GM12891 (cell line): ENCODE results near the gene IMMP2L.
"Not testable (repeated sequence)": the region's sequence is repeated elsewhere in the genome, so short reads cannot be mapped to it uniquely, and the experiment has no call there.

Experiments
- DNase-seq: peaks from one replicate; pipeline ENCODE4 v3.0.0; 2011; ENCODE audit warnings: low spot score; ENCODE audit not compliant: insufficient read length
- FAIRE-seq: peaks from 2 replicates; lab custom pipeline; 2011; peaks lifted over from hg19 to GRCh38; lab: Jason Lieb, UNC
- PAX5 ChIP-seq: IDR thresholded peaks from 2 replicates; pipeline ENCODE4 v1.6.1; 2011; ENCODE audit warnings: low read length, moderate library complexity, mild to moderate bottlenecking; ENCODE audit not compliant: insufficient read depth, severe bottlenecking
- POLR2A ChIP-seq: IDR thresholded peaks from 2 replicates; pipeline ENCODE4 v1.6.1; 2011; ENCODE audit warnings: low read depth, low read length, control low read depth
- POLR2AphosphoS5 ChIP-seq: IDR thresholded peaks from 2 replicates; pipeline ENCODE4 v1.6.1; 2011; ENCODE audit warnings: low read depth, low read length, control low read depth
- POU2F2 ChIP-seq: IDR thresholded peaks from 2 replicates; pipeline ENCODE4 v1.6.1; 2011; ENCODE audit warnings: low read depth, mild to moderate bottlenecking, control low read depth, low read length, moderate library complexity
- SPI1 ChIP-seq: IDR thresholded peaks from 2 replicates; pipeline ENCODE4 v1.6.1; 2011; ENCODE audit warnings: low read depth, low read length, control low read depth
- TAF1 ChIP-seq: IDR thresholded peaks from 2 replicates; pipeline ENCODE4 v1.6.1; 2011; ENCODE audit warnings: low read depth, low read length, control low read depth

The IMMP2L gene

DNA sequence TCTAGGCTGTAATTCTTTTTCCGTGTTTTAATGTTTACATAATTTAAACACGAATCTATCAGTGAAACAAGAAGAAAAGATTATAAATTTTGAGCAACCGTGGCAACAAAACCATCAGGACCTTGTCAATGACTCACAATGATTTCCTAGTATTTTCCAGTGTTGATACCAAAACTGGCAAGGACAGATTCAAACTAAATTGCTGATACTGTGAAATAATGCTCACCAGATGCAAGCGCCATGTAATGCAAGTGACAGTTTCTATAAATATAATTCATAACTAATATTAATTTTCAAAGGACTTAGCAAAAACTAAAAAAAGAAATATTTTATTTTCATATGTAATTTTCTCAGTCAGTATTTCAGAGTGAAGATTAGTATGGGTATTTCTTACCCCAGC is 267.8 kb downstream of the IMMP2L start:
- FAIRE-seq, result no peak
- TF ChIP-seq POLR2AphosphoS5, result no peak
- TF ChIP-seq TAF1, result no peak
- no peak for TF ChIP-seq SPI1
- no peak for TF ChIP-seq PAX5
- TF ChIP-seq POU2F2, result no peak
- no peak for TF ChIP-seq POLR2A

GRCh38 chr7:111292026-111292470 is 270.2 kb downstream of the IMMP2L start:
- FAIRE-seq (no peak), DNase-seq (no peak)
- TF ChIP-seq PAX5, result no peak
- no peak for TF ChIP-seq SPI1
- TF ChIP-seq POLR2AphosphoS5, result no peak
- TF ChIP-seq TAF1, result no peak
- TF ChIP-seq POU2F2, result no peak
- TF ChIP-seq POLR2A, result no peak

More for the DNA sequence above, 267.8 kb downstream of the IMMP2L start:
- DNase-seq, result no peak

GRCh38 chr7:111290982-111291381 is 271.3 kb downstream of the IMMP2L start:
- TF ChIP-seq POU2F2, result no peak
- no peak for TF ChIP-seq SPI1
- no peak for TF ChIP-seq POLR2AphosphoS5
- no peak for FAIRE-seq
- DNase-seq, result no peak

GRCh38 chr7:111290419-111290818 is 271.9 kb downstream of the IMMP2L start:
- TF ChIP-seq SPI1 (0 out of 2 replicates have a peak, but pooled peaks have one; percentile 4), POLR2A (no peak), PAX5 (no peak), POLR2AphosphoS5 (no peak)
- FAIRE-seq (no peak), DNase-seq (no peak)

GRCh38 chr7:111288441-111288840 is 273.9 kb downstream of the IMMP2L start:
- FAIRE-seq, DNase-seq: not testable (repeated sequence)

- TF ChIP-seq POU2F2 (no peak), TAF1 (no peak), SPI1 (no peak), POLR2A (no peak), POLR2AphosphoS5 (no peak), PAX5 (no peak)
- DNase-seq (no peak), FAIRE-seq (no peak)
These were observed 279.7 kb downstream of the IMMP2L start for GRCh38 chr7:111282626-111283025.

- no peak for FAIRE-seq
These were observed 287.4 kb downstream of the IMMP2L start for GRCh38 chr7:111274857-111275256.

DNA sequence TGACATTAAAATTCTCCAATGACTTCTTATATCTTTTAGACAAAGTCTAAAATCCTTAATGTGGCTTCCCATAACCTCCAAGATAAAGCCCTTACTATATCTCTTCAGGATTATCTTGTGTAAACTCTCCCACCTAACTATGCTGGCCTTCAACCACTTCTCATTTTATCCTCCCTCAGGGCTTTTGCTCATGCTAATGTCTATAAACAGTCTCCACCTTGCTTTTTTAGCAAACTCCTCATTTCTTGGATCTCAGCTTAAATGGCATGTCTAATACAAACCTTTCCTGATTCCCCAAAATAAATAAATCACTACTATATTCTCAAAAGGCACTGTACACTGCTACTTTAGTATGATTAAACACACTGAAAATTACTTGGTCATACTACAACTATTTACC is 290.2 kb downstream of the IMMP2L start:
- FAIRE-seq (no peak), DNase-seq (no peak)
- no peak for TF ChIP-seq TAF1

More at GRCh38 chr7:111274857-111275256, 287.4 kb downstream of the IMMP2L start:
- DNase-seq, result no peak
- TF ChIP-seq POU2F2, result no peak
- TF ChIP-seq POLR2AphosphoS5, result no peak
- no peak for TF ChIP-seq SPI1
- no peak for TF ChIP-seq PAX5

- FAIRE-seq, DNase-seq: not testable (repeated sequence)
These were observed 291.5 kb downstream of the IMMP2L start for GRCh38 chr7:111270794-111271193.

- FAIRE-seq (no peak), DNase-seq (no peak)
- TF ChIP-seq PAX5 (no peak), SPI1 (no peak), POU2F2 (no peak), TAF1 (no peak), POLR2AphosphoS5 (no peak), POLR2A (no peak)
These were observed 293.4 kb downstream of the IMMP2L start for GRCh38 chr7:111268941-111269340.

GRCh38 chr7:111266613-111267012 is 295.7 kb downstream of the IMMP2L start:
- DNase-seq (no peak), FAIRE-seq (no peak)
- TF ChIP-seq TAF1 (no peak), POLR2AphosphoS5 (no peak), POU2F2 (no peak), PAX5 (no peak), POLR2A (no peak), SPI1 (no peak)

- DNase-seq (no peak), FAIRE-seq (no peak)
- TF ChIP-seq POLR2AphosphoS5 (no peak), TAF1 (no peak)
These were observed 296.9 kb downstream of the IMMP2L start for GRCh38 chr7:111265394-111265793.
